HG03378 (cell line): ENCODE data around the gene NTN3.

Source experiments
- ATAC-seq: cut with Tn5 transposase; IDR thresholded peaks from one replicate; pipeline ENCODE4 v1.9.1; 2021; ENCODE audit warnings: mild to moderate bottlenecking, moderate library complexity; ENCODE audit not compliant: unreplicated experiment

NTN3 gene

GRCh38 chr16:2465653-2466415, 5.3 kb upstream of the NTN3 start:
- no peak for ATAC-seq

- ATAC-seq, result no peak
Measured at GRCh38 chr16:2466667-2467527, 4.2 kb upstream of the NTN3 start.

DNA sequence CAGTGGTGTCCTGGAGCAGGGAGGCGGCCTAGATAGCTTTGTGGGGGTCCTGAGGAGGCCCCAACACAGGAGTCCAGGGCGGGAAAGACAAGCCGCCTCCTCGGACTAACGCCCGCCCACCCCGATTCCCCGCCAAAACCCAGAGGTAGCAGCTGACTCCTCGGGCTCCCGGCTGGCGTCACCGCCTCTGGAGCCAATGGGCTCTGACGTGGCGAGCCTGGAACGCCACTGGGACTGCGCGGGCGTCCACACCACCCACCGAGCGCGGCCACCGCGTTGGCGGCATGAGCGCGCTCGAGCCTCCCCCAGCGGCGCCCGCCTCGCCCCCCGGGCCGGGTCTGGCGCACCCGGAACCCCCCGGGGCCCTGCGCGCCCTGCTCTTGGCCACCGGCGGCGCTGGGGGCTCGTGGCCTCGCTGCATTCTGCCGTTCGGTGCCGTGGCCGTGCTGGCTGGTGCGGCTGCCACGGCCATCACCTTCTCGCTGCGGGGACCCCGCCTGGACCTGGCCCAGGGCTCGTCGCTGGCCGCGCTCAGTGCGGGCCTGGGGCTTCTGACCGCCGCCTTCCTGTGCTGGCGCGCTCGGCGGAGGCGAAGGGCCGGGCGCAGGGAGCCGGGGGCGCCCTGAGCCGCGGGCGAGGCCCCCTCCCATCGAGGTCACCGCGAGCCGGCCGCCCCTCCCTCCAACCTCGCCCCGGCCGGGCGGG, 3.4 kb upstream of the NTN3 start:
- no peak for ATAC-seq

- ATAC-seq, result no peak
Measured at GRCh38 chr16:2468233-2468724, 2.8 kb upstream of the NTN3 start.

DNA sequence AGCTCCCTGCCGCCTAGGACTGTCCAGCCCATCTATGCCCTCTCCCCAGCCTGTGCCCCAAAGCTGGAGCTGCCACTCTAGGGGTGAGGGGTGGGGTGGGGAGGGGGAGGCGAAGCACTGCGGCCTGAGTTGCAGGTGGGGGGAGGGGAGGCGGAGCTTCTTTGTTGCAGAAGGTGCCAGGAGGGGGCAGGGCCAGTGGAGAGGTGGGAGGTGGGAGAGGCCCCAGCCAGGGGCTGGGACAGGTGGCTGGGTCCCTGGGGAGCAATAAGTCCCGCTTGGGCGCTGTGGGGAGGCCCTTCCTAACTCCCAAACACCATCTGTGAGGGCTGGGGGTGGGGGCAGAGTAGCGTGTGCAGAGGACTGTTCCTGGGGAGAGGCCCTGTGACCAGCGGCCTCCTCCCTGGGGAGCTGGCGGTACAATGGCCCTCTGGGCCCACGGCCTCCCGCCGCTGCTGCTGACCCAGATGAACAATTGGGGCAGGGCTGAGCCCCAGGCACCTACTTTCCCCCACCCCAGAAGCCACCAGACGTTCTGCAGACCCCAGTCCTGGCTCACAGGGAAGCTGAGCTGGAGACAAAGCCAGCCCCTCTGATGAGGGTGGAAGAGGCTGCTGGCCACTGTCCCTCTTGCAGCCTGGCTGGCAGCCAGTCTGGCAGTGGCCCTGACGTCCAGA, 2.2 kb upstream of the NTN3 start:
- ATAC-seq, result no peak

- no peak for ATAC-seq
Measured at GRCh38 chr16:2469399-2470233, 1.5 kb upstream of the NTN3 start.

DNA sequence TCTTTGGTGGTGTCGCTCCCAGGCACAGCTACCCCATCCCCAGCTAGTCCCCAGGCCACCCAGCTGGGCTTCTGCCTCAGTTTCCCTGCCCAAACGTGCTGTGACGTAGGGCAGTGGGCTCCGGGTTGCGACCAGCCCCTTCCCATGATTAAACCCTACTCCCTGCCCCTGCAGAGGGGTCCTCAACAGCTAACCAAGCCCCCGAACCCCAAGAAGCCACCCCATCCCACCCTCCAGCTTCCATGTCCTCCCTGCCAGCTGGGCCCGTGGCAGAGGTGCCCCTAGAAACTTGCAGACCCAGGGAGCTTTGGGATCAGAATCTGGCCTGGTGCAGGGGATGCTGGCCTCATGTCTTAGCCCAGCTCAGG, 879 bp upstream of the NTN3 start:
- ATAC-seq, result no peak

- ATAC-seq, result no peak
Measured at GRCh38 chr16:2470603-2471015, 488 bp upstream of the NTN3 start.

DNA sequence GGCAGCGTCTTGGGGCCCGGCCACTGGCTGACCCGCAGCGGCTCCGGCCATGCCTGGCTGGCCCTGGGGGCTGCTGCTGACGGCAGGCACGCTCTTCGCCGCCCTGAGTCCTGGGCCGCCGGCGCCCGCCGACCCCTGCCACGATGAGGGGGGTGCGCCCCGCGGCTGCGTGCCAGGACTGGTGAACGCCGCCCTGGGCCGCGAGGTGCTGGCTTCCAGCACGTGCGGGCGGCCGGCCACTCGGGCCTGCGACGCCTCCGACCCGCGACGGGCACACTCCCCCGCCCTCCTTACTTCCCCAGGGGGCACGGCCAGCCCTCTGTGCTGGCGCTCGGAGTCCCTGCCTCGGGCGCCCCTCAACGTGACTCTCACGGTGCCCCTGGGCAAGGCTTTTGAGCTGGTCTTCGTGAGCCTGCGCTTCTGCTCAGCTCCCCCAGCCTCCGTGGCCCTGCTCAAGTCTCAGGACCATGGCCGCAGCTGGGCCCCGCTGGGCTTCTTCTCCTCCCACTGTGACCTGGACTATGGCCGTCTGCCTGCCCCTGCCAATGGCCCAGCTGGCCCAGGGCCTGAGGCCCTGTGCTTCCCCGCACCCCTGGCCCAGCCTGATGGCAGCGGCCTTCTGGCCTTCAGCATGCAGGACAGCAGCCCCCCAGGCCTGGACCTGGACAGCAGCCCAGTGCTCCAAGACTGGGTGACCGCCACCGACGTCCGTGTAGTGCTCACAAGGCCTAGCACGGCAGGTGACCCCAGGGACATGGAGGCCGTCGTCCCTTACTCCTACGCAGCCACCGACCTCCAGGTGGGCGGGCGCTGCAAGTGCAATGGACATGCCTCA, 773 bp downstream of the NTN3 start:
- no peak for ATAC-seq

DNA sequence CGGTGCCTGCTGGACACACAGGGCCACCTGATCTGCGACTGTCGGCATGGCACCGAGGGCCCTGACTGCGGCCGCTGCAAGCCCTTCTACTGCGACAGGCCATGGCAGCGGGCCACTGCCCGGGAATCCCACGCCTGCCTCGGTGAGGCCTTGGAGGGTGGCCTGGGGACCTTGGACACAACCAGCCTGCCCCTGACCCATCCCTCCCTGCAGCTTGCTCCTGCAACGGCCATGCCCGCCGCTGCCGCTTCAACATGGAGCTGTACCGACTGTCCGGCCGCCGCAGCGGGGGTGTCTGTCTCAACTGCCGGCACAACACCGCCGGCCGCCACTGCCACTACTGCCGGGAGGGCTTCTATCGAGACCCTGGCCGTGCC, 1.4 kb downstream of the NTN3 start:
- no peak for ATAC-seq

DNA sequence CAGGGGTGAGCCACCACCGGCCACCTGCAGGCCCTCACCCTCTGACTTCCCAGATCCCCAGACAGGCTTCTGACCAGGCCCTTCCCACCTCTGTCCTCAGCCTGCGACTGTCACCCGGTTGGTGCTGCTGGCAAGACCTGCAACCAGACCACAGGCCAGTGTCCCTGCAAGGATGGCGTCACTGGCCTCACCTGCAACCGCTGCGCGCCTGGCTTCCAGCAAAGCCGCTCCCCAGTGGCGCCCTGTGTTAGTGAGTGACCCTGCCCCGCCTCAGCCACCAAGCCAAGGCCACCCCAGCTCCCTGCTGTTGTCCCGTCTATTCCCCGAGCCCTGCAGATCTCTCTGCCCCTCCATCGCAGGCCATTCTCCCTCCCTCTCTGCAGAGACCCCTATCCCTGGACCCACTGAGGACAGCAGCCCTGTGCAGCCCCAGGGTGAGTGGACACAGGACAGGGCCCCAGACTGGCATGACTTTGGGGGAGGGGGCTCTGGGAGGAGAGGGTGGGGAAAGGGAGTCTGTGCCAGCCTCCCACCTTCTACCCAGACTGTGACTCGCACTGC, 1.9 kb downstream of the NTN3 start:
- ATAC-seq, result no peak

DNA sequence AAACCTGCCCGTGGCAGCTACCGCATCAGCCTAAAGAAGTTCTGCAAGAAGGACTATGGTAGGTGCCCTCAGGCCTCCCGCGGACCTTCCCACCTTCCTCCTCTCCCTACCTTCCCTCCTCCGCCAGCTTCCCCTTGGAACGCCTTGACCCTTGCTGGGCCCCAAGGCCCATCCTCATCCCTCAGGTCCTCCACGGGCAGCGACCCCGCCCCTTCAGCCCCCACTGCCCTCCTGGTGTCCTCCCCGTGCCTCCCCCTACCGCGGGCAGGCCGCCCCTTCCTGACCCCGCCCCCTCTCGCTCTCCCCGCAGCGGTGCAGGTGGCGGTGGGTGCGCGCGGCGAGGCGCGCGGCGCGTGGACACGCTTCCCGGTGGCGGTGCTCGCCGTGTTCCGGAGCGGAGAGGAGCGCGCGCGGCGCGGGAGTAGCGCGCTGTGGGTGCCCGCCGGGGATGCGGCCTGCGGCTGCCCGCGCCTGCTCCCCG, 2.4 kb downstream of the NTN3 start:
- no peak for ATAC-seq

- no peak for ATAC-seq
Measured at GRCh38 chr16:2473999-2474876, 3.1 kb downstream of the NTN3 start.

GRCh38 chr16:2474877-2475412, 3.8 kb downstream of the NTN3 start, which contains the start of gene TBC1D24:
TSS of gene TBC1D24 (plus strand) at chr16:2475127. CDS start at chr16:2496149, 21,022 bp downstream.
- no peak for ATAC-seq

- ATAC-seq, result no peak
Measured at GRCh38 chr16:2475413-2476344, 4.6 kb downstream of the NTN3 start.

GRCh38 chr16:2476345-2476720, 5.2 kb downstream of the NTN3 start:
- ATAC-seq, result no peak
